Naive B cell (primary cell): ENCODE results near the gene CHD9. TPM values are rescaled to one million over a fixed set of nuclear protein-coding genes. Genes with fewer than 3 reads are reported as not detected.
A peak's percentile ranks its signal among the peaks of the same experiment; 100 is the strongest.
"Not testable (repeated sequence)": the region's sequence is repeated elsewhere in the genome, so short reads cannot be mapped to it uniquely, and the experiment has no call there.

ENCODE experiments used
- ATAC-seq, 2 donors: fragments of 150-1000 bp; cut with Tn5 transposase; 2 replicates each; pipeline ENCODE4 v1.10.0; 2021; ENCODE audit warnings: low read depth in 2 of 2, mild to moderate bottlenecking in 2 of 2, moderate library complexity in 2 of 2
- DNase-seq: peaks from one replicate; pipeline ENCODE4 v3.0.0; 2022
- H3K27ac Mint-ChIP-seq, 6 donors: one replicate each; pipeline ENCODE4 v1.8.0; 2020 to 2022; ENCODE audit warnings: mild to moderate bottlenecking in 6 of 6, mixed read lengths in 6 of 6, moderate library complexity in 5 of 6, inconsistent platforms in 2 of 6
- H3K27me3 Mint-ChIP-seq, 3 donors: one replicate each; pipeline ENCODE4 v1.8.0; 2021 to 2022; ENCODE audit warnings: mixed read lengths in 3 of 3, mild to moderate bottlenecking in 1 of 3
- H3K36me3 Mint-ChIP-seq, 2 donors: one replicate each; pipeline ENCODE4 v1.8.0; 2020 to 2022; ENCODE audit warnings: mixed read lengths in 2 of 2, inconsistent platforms in 1 of 2, mild to moderate bottlenecking in 1 of 2
- H3K4me1 Mint-ChIP-seq, 3 donors: one replicate each; pipeline ENCODE4 v1.8.0; 2020 to 2022; ENCODE audit warnings: mixed read lengths in 3 of 3, inconsistent platforms in 1 of 3, mild to moderate bottlenecking in 1 of 3, moderate library complexity in 1 of 3
- H3K4me3 Mint-ChIP-seq, 8 donors: one replicate each; pipeline ENCODE4 v1.8.0; 2020 to 2022; ENCODE audit warnings: mild to moderate bottlenecking in 8 of 8, mixed read lengths in 8 of 8, moderate library complexity in 8 of 8, inconsistent platforms in 2 of 8
- H3K9me3 Mint-ChIP-seq, 7 donors: one replicate each; pipeline ENCODE4 v1.8.0; 2020 to 2022; ENCODE audit warnings: mixed read lengths in 7 of 7, mild to moderate bottlenecking in 5 of 7, inconsistent platforms in 2 of 7, moderate library complexity in 1 of 7
- polyA plus RNA-seq, 6 donors: library from polyadenylated mRNA; unstranded; fragments of 300-500 nt; fragmentation: Illumina TruSeq; gene quantifications; one replicate each; pipeline ENCODE4 v1.2.3, GENCODE V29; 2021; ENCODE audit warnings: low read depth in 6 of 6

The CHD9 gene
- polyA plus RNA-seq, 6 donors from 2014 or later: 102 to 181 (median 115) TPM

DNA sequence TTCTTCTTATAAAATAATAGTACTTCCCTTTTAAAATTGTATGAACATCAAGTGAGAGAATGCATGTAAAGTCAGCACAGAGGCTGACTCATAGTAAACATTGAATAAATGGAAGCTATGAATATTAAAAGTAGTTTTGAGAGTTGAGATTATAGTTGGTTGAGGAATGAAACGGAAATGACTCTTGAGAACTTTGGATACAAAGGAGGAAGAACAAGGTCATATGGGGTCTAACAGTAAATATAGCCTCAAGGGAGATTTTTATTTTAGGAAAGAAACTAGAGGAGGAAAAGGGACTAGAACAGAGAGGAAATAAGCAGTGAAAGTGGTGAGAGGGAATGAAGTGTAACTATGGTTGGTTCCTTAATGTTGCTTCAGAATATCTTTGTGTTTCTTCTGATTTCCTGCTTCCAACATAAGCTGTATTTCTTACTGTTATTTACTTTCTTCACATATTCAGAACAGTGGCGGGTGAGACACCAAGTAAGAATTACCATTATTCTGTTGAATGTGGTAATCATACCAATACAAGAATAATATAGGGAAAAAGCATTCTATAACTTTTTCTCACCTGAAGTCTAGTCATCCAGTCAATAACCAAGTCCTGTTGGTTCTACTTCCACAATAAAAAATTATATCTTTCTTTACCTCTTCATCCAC lies 165.1 kb downstream of the CHD9 start:
- Mint-ChIP-seq H3K9me3 (no peaks in the 10 kb centered on the region), H3K27ac (no peak overlapping the region), H3K27me3 (no peaks in the 10 kb centered on the region), H3K4me1 (peaks cover 12 to 21% (median 16%) of the 10 kb centered on the region in 3 donors), H3K4me3 (no peak overlapping the region), H3K36me3 (no peaks in the 10 kb centered on the region)
- no peak for DNase-seq
- peak; percentile 26 to 44 for ATAC-seq

DNA sequence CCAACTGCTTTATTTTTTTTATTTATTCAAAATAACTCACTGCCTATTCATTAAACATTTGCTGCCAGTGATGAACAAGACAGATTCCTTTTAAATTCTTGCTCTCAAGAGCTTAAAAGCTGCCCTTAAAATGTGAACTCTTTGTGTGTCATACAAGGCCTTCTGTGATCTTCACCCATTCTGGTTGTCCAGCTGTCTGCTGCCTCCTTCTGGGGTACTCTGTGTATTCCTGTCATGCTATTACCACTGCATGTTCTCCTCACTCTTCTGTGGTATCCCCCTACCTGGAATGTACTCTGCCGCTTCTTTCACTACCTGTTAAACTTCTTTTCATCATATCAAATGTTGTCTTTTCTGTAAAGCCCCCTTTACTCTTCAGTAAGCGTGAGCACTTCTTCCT lies 165.8 kb downstream of the CHD9 start:
- Mint-ChIP-seq H3K4me3 (no peak overlapping the region), H3K36me3 (no peaks in the 10 kb centered on the region), H3K4me1 (peaks cover 5 to 14% (median 10%) of the 10 kb centered on the region in 3 donors), H3K27ac (no peak overlapping the region), H3K9me3 (no peaks in the 10 kb centered on the region), H3K27me3 (no peaks in the 10 kb centered on the region)
- DNase-seq (peak; percentile 30), ATAC-seq (peak; percentile 79 to 81)

DNA sequence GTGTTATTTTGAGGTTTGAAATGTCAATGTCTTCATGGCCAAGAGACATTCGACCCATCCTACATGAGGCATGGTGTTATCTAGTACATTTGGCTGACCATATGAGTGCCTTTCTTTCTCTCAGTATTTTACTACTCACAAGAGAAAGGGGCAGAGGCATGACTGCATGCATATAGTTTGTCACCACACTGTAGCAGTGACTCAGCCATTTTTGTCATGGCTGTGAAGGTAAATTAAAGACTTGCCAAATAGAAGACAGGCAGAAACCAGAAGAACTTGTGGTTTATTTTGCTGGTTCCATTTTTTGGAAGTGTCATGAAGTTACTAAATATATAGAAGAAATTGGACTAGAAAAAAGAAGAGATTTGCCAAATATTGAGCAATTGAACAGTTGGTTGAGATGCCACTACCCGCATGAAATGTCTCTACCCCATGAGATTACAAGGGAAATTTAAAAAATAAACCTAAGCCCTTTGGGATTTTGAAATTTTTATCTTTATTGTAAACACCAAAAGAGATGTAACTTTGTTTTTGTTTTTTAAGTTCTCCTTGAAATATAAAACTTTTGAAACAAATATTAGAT lies 170.3 kb downstream of the CHD9 start:
- Mint-ChIP-seq H3K9me3 (no peaks in the 10 kb centered on the region), H3K4me1 (peaks cover 0 to 2% (median 0%) of the 10 kb centered on the region in 3 donors), H3K36me3 (peaks cover 6 to 12% of the 10 kb centered on the region in 2 donors), H3K4me3 (no peak overlapping the region), H3K27me3 (no peaks in the 10 kb centered on the region), H3K27ac (no peak overlapping the region)
- DNase-seq (no peak), ATAC-seq (no peak)

DNA sequence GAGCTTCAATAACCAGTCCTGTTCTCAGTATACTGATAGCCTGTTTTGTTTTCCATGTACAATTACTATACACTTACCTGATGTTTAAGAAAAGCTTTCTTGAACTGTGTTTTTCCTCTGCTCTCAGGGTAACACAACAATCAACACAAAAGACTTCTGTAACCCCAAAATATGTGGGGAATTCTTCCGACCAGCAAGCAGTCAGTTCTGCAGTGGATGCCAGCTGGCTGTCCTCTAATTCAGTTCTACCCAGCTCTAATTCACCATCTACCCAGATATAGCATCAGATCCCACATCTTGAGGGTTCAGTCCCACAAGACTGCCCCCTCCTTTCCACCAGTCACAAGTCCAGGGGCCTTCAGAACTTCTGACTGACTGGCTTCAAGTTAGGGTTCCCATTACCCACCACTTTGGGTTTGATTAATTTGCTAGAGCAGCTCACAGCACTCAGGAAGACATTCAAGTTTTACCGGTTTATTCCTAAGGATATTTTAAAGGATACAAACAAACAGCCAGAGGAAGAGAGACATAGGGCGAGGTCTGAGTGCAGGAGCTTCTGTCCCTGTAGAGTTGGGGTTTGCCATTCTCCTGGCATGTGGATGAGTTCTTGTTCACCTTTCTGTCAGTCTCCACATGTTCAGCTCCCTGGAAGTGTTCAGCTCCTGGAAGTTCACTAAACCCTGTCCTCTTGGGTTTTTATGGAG lies 178.2 kb downstream of the CHD9 start:
- no peak for DNase-seq
- H3K36me3 Mint-ChIP-seq: peaks cover 46 to 50% of the 10 kb centered on the region in 2 donors
- H3K27me3 Mint-ChIP-seq: no peaks in the 10 kb centered on the region
- ATAC-seq: no peak
- H3K9me3 Mint-ChIP-seq: no peaks in the 10 kb centered on the region
- H3K4me1 Mint-ChIP-seq: peaks cover 0 to 4% (median 0%) of the 10 kb centered on the region in 3 donors
- H3K4me3 Mint-ChIP-seq: no peak overlapping the region
- peak overlapping the region in 3 of 6 donors; percentile 47 to 74 (median 68) for H3K27ac Mint-ChIP-seq

DNA sequence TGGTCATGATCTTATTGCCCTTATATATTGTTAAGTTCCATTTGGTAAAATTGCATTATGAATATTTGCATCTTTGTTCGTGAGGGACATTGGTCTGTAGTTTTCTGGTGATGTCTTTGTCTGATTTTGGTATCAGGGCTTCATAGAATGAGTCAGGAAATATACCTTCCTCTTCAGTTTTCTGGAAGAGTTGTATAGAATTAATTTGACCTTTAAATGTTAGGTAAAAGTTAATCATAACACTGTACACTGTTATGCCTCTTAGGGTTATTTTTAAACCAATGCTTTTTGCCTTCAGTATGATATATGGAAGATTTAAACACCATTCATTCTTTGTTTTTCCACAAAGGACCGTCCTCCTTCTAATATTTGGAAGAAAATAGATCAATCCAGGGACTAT lies 180.0 kb downstream of the CHD9 start:
- DNase-seq (no peak), ATAC-seq (no peak)
- Mint-ChIP-seq H3K4me1 (peaks cover 0 to 4% (median 0%) of the 10 kb centered on the region in 3 donors), H3K36me3 (peaks cover 41 to 49% of the 10 kb centered on the region in 2 donors), H3K9me3 (no peaks in the 10 kb centered on the region), H3K27me3 (no peaks in the 10 kb centered on the region), H3K4me3 (no peak overlapping the region), H3K27ac (peak overlapping the region in 1 of 6 donors; percentile 88)

DNA sequence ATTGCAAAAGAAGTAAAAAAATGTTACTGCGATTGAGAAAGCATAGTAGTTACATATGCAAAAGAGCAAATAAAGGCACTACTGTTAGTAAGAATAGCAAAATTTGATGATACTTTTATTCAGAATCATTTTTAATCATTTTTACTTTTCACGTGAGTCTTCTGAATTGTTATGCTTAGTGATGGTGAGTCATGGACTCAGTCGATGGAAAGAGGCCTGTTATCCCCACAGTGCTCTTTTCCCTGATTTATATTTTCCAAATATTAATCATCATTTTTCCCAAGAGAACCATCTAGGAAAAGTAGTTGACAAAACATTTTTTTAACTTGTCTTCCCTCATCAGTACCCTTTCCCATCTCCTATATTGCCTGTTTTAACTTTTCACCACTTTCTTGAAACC lies 181.1 kb downstream of the CHD9 start:
- Mint-ChIP-seq H3K27ac (no peak overlapping the region), H3K27me3 (no peaks in the 10 kb centered on the region), H3K4me1 (peaks cover 0 to 4% (median 0%) of the 10 kb centered on the region in 3 donors), H3K4me3 (no peak overlapping the region), H3K9me3 (no peaks in the 10 kb centered on the region), H3K36me3 (peaks cover 33 to 40% of the 10 kb centered on the region in 2 donors)
- DNase-seq (no peak), ATAC-seq (no peak)

DNA sequence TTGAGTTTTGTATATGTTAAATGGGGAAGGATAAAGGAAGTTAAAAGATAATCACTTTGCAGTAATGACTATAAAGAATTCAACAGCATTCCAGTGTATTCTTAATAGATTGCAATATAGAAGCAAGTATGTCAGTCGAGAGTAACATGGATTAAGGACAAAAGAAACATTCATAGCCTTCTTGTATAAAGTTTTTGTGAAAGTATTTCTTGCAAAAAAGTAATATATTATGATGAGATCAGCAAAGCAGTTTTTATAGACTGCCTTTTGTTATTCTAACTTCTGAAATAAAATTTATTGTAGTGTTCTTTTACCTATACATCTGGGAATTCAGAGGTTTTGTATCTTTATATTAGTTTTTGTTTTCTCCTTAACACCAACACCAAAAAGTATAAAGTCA lies 194.5 kb downstream of the CHD9 start:
- Mint-ChIP-seq H3K36me3 (peaks cover 13 to 34% of the 10 kb centered on the region in 2 donors), H3K4me1 (peaks cover 0 to 4% (median 0%) of the 10 kb centered on the region in 3 donors), H3K4me3 (no peak overlapping the region), H3K27ac (no peak overlapping the region), H3K9me3 (peaks cover 0 to 2% (median 0%) of the 10 kb centered on the region in 7 donors), H3K27me3 (no peaks in the 10 kb centered on the region)
- no peak for ATAC-seq
- no peak for DNase-seq

DNA sequence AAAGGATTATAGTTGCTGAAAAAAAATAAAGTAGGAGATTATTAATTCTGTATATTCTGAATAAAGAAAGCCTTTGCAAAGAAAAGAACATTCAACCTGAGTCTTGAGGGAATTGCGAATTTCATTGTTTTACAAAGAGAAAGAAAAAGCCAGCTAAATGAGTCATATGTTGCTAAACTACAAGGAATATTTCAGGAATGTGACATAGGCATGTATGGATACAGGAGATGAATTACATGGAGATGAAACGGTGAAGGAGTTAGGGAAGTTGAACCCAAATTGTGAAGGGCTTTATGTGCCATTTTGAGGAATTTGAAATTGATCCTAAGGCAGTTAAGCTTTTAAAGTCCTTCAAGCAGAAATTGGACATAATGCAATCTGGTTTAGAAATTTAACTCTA lies 202.2 kb downstream of the CHD9 start:
- Mint-ChIP-seq H3K4me1 (no peaks in the 10 kb centered on the region), H3K9me3 (peaks cover 0 to 10% (median 3%) of the 10 kb centered on the region in 7 donors), H3K27ac (peak overlapping the region in 1 of 6 donors; percentile 32), H3K27me3 (no peaks in the 10 kb centered on the region), H3K36me3 (peaks cover 34 to 42% of the 10 kb centered on the region in 2 donors), H3K4me3 (no peak overlapping the region)
- ATAC-seq (no peak), DNase-seq (no peak)

DNA sequence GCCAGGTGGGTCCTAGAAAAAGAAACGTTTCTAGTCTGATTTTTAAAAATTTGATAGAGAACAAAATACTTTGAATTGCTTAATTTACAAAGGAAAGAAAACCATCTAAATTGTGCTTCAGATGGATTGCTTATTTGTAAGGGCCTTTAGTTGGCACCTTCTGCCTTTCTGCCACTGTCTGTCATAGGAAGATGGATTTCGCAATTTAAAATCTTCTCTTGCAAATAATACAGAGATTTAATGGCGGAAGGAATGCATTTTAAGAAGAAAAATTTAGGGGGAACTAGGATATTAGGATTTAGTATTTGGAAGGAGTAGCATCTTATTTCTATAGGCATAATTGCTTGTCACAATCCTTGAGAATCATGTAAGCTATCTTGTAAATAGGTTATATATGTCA lies 204.0 kb downstream of the CHD9 start:
- no peak for DNase-seq
- no peaks in the 10 kb centered on the region for H3K27me3 Mint-ChIP-seq
- peaks cover 0 to 10% (median 3%) of the 10 kb centered on the region in 7 donors for H3K9me3 Mint-ChIP-seq
- no peak overlapping the region for H3K4me3 Mint-ChIP-seq
- H3K4me1 Mint-ChIP-seq: no peaks in the 10 kb centered on the region
- peaks cover 34 to 41% of the 10 kb centered on the region in 2 donors for H3K36me3 Mint-ChIP-seq
- no peak overlapping the region for H3K27ac Mint-ChIP-seq
- ATAC-seq: no peak

DNA sequence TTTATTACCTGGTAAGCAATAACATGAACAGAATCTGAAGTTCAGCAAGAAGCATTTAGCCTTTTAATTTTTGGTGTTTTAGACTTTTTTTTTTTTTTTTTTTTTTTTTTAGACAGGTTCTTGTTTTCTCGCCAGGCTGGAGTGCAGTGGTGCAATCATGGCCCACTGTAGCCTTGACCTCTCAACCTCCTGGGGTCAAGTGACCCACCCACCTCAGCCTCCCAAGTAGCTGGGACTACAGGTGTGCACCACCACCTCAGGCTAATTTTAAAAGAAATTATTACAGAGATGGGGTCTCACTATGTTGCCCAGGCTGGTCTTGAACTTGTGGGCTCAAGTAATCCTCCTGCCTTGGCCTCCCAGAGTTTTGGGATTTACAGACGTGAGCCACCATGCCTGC lies 206.5 kb downstream of the CHD9 start:
- Mint-ChIP-seq H3K36me3 (peaks cover 37 to 38% of the 10 kb centered on the region in 2 donors), H3K27me3 (no peaks in the 10 kb centered on the region), H3K4me3 (no peak overlapping the region), H3K9me3 (peaks cover 0 to 10% (median 3%) of the 10 kb centered on the region in 7 donors), H3K4me1 (no peaks in the 10 kb centered on the region), H3K27ac (no peak overlapping the region)
- DNase-seq (no peak), ATAC-seq (no peak)

DNA sequence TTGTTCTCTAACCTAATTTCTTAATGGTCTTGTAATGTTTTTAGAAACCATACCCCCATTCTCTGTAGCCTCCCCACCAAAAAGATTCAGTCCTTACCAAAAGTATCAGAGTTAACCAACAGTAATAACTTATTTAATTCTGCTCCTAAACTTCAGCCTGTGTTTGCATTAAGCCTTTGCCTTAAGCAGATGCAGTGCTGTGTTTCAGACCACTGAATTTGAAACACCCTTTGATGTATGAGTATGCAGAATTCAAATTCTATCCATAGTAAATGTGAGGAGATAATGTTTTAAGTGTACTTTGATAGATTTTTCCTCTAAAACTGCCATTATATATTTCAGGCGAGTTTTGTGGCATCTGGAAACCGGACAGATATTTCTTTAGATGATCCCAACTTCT lies 207.9 kb downstream of the CHD9 start:
- Mint-ChIP-seq H3K9me3 (peaks cover 0 to 10% (median 3%) of the 10 kb centered on the region in 7 donors), H3K4me1 (no peaks in the 10 kb centered on the region), H3K27me3 (no peaks in the 10 kb centered on the region), H3K36me3 (peaks cover 23 to 27% of the 10 kb centered on the region in 2 donors), H3K4me3 (no peak overlapping the region), H3K27ac (peak overlapping the region in 2 of 6 donors; percentile 72 to 78)
- ATAC-seq (no peak), DNase-seq (no peak)

DNA sequence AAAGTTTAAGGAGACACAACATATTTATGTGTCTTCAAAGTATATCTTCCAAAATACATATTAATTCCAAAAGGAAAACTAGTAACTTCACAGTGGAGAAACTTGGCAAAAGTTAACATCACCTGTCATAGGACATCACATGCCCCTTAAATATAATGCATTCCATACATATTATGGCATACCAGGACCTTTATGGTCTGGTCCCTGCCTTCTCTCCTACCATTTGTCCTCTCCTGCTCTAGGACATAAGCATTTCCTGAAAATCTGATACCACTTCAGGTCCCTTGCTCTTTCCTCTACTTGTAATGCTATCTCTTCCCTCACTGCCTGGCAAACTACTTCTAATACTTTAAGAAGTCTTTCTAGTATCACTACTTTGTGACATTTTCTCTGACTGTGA lies 211.4 kb downstream of the CHD9 start:
- no peaks in the 10 kb centered on the region for H3K9me3 Mint-ChIP-seq
- H3K27me3 Mint-ChIP-seq: no peaks in the 10 kb centered on the region
- H3K4me3 Mint-ChIP-seq: no peak overlapping the region
- H3K4me1 Mint-ChIP-seq: no peaks in the 10 kb centered on the region
- H3K27ac Mint-ChIP-seq: peak overlapping the region in 1 of 6 donors; percentile 37
- ATAC-seq (no peak), DNase-seq (no peak)
- H3K36me3 Mint-ChIP-seq: peaks cover 5 to 19% of the 10 kb centered on the region in 2 donors

DNA sequence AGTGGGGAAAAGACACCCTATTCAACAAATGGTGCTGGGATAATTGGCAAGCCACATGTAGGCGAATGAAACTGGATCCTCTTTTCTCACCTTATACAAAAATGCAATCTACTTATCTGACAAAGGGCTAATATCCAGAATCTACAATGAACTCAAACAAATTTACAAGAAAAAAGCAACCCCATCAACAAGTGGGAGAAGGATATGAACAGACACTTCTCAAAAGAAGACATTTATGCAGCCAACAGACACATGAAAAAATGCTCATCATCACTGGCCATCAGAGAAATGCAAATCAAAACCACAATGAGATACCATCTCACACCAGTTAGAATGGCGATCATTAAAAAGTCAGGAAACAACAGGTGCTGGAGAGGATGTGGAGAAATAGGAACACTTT lies 223.7 kb downstream of the CHD9 start:
- H3K4me1 Mint-ChIP-seq, H3K4me3 Mint-ChIP-seq, H3K27me3 Mint-ChIP-seq, ATAC-seq, H3K27ac Mint-ChIP-seq, DNase-seq, H3K36me3 Mint-ChIP-seq, H3K9me3 Mint-ChIP-seq: not testable (repeated sequence)

DNA sequence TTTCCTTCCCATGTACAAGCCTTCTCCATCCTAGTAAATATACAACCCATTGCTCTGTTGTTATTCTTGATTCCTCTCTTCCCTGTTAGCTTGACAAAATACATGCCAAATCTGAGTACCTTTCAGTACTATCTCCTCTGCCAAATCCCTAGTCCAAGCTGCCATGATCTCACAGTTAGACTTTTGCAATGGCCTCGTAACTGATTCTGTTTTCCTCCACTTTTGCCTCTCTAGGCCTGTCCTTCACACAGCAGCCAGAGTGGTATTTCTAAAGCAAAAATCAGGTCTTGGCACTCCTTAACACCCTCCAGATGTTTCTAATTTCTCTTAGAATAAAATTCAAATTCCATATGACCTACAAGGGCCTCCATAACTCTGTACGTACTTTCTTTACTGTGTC lies 226.5 kb downstream of the CHD9 start:
- Mint-ChIP-seq H3K4me3 (no peak overlapping the region), H3K27ac (no peak overlapping the region), H3K36me3 (peaks cover 5 to 7% of the 10 kb centered on the region in 2 donors), H3K9me3 (peaks cover 0 to 6% (median 0%) of the 10 kb centered on the region in 7 donors), H3K4me1 (no peaks in the 10 kb centered on the region), H3K27me3 (no peaks in the 10 kb centered on the region)
- DNase-seq (no peak), ATAC-seq (no peak)
